ENCODE measurements around the gene RBM33.
A peak's percentile ranks its signal among the peaks of the same experiment; 100 is the strongest.

RBM33 gene

DNA sequence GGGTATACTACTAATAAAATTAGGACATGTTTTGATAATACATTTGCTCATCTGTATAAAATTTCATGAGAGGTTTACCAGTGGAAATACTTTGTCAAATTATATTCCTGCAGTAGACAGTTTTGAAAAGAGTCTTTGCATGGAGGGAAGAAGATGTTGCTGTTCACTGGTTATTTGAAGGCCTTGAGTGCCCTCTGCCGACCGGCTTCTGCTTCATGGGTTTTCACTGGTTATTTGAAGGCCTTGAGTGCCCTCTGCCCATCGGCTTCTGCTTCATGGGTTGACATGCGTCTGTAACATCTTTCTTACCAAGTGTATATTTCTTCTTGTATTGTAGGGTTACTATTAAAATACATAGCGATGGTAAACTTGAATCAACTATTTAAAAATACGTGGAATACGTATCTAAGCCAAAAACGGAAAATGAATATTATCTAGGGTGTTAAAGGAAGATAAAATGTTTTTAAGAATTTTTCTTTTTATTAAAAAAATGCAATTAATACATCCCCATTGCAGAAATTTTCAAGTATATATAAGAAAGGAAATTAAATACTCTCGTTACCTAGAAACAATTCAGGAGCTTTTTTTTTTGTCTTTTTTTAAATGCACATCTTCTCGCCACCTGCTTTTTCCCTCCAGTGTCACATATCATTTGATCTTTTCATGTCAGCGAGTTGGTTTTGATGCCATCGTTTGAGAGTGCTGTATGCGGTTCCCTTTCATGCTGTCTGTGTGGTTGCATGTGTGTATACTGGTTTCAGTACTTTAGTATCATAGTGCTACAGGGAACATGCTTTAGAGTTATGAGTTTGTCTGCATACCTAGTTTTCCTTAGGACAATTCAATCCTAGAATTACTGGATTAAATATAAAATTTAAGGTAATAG is 94.4 kb downstream of the RBM33 start:
- no peak overlapping the region for H3K27ac ChIP-seq (ENCODE audit: low read depth in 2 of 2, low read length in 2 of 2)
- H3K4me3 ChIP-seq (ENCODE audit: low read length in 2 of 2), result no peak overlapping the region
- peaks cover 44 to 55% of the 10 kb centered on the region in 2 donors for H3K36me3 ChIP-seq (ENCODE audit: control insufficient read depth in 2 of 2, insufficient read depth in 2 of 2, low read length in 2 of 2)
- H3K4me1 ChIP-seq (ENCODE audit: control insufficient read depth in 2 of 2, insufficient read depth in 2 of 2, low read length in 2 of 2), result peaks cover 0 to 4% of the 10 kb centered on the region in 2 donors
- no peak overlapping the region for H3K9ac ChIP-seq (ENCODE audit: low read depth in 1 of 2, low read length in 2 of 2)
- no peaks in the 10 kb centered on the region for H3K27me3 ChIP-seq (ENCODE audit: control insufficient read depth in 2 of 2, insufficient read depth in 2 of 2, low read length in 2 of 2)
- H3K9me3 ChIP-seq (ENCODE audit: control insufficient read depth in 2 of 2, low read length in 2 of 2), result no peaks in the 10 kb centered on the region

DNA sequence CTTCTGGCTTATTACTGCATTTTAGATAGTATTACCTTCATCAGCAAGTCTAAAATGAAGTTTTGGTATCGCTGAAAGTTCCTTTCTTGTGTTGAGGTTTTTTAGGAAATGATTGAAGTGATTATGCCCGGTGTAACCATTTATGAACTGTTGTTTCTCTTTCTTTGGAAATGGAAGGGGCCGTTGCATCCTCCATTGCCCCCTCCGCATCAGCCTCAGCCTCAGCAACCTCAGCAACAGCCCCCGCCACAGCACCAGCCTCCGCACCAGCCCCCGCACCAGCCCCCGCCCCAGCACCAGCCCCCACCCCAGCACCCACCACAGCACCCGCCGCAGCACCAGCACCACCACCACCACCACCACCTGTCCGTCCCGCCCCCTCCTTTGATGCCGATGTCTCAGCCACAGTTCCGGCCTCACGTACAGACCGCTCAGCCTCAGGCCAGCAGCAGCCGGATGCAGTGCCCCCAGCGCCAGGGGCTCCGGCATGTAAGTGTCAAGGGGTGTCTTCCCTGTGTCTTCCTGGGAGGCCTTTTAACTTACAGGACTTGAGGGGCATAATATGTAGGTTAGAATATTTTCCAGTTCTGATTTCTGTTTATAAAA is 95.2 kb downstream of the RBM33 start:
- Histone ChIP-seq H3K4me1 (ENCODE audit: control insufficient read depth in 2 of 2, insufficient read depth in 2 of 2, low read length in 2 of 2) (peaks cover 0 to 4% of the 10 kb centered on the region in 2 donors), H3K27me3 (ENCODE audit: control insufficient read depth in 2 of 2, insufficient read depth in 2 of 2, low read length in 2 of 2) (no peaks in the 10 kb centered on the region), H3K36me3 (ENCODE audit: control insufficient read depth in 2 of 2, insufficient read depth in 2 of 2, low read length in 2 of 2) (peaks cover 45 to 57% of the 10 kb centered on the region in 2 donors), H3K9ac (ENCODE audit: low read depth in 1 of 2, low read length in 2 of 2) (no peak overlapping the region), H3K4me3 (ENCODE audit: low read length in 2 of 2) (no peak overlapping the region), H3K9me3 (ENCODE audit: control insufficient read depth in 2 of 2, low read length in 2 of 2) (no peaks in the 10 kb centered on the region), H3K27ac (ENCODE audit: low read depth in 2 of 2, low read length in 2 of 2) (no peak overlapping the region)

DNA sequence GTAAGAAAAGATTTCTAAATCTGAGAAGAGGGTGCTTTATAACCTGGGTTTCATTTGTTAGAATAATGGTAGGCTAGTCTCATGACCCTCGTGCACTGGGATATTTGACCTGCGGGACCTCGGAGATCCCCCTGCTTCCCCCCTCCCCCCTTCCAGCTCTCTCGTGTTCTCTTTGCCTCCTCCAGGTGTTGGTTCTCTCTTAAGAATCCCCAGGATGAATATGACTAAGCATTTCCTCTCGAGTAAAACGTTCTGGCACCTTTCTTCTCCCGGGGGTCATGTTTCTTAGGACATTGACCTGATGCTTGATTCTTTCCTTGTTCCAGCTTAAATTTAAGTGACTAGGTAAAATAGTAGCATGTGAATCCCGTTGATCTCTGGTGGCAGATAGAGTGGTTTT is 96.6 kb downstream of the RBM33 start:
- Histone ChIP-seq H3K4me1 (ENCODE audit: control insufficient read depth in 2 of 2, insufficient read depth in 2 of 2, low read length in 2 of 2) (peaks cover 0 to under 1% of the 10 kb centered on the region in 2 donors), H3K27me3 (ENCODE audit: control insufficient read depth in 2 of 2, insufficient read depth in 2 of 2, low read length in 2 of 2) (no peaks in the 10 kb centered on the region), H3K9ac (ENCODE audit: low read depth in 1 of 2, low read length in 2 of 2) (no peak overlapping the region), H3K4me3 (ENCODE audit: low read length in 2 of 2) (no peak overlapping the region), H3K9me3 (ENCODE audit: control insufficient read depth in 2 of 2, low read length in 2 of 2) (no peaks in the 10 kb centered on the region), H3K36me3 (ENCODE audit: control insufficient read depth in 2 of 2, insufficient read depth in 2 of 2, low read length in 2 of 2) (peaks cover 58 to 71% of the 10 kb centered on the region in 2 donors), H3K27ac (ENCODE audit: low read depth in 2 of 2, low read length in 2 of 2) (no peak overlapping the region)

DNA sequence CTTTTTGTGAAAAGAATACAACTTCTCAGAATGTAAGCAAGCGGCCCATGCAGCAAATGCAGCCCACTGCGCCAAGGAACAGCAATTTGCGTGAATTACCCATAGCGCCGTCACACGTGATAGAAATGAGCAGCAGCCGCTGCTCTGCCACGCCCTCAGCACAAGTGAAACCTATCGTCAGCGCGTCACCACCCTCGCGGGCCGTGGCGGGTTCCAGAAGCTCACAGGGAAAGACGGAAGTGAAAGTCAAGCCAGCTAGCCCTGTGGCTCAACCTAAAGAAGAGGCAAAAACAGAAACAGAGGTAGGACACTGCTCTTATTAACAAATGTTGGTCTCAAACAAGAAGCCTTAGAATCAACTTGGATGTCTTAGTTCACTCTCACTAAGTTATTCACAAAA is 97.3 kb downstream of the RBM33 start:
- Histone ChIP-seq H3K4me1 (ENCODE audit: control insufficient read depth in 2 of 2, insufficient read depth in 2 of 2, low read length in 2 of 2) (no peaks in the 10 kb centered on the region), H3K9ac (ENCODE audit: low read depth in 1 of 2, low read length in 2 of 2) (no peak overlapping the region), H3K27ac (ENCODE audit: low read depth in 2 of 2, low read length in 2 of 2) (no peak overlapping the region), H3K4me3 (ENCODE audit: low read length in 2 of 2) (no peak overlapping the region), H3K9me3 (ENCODE audit: control insufficient read depth in 2 of 2, low read length in 2 of 2) (no peaks in the 10 kb centered on the region), H3K36me3 (ENCODE audit: control insufficient read depth in 2 of 2, insufficient read depth in 2 of 2, low read length in 2 of 2) (peaks cover 61 to 77% of the 10 kb centered on the region in 2 donors), H3K27me3 (ENCODE audit: control insufficient read depth in 2 of 2, insufficient read depth in 2 of 2, low read length in 2 of 2) (no peaks in the 10 kb centered on the region)

DNA sequence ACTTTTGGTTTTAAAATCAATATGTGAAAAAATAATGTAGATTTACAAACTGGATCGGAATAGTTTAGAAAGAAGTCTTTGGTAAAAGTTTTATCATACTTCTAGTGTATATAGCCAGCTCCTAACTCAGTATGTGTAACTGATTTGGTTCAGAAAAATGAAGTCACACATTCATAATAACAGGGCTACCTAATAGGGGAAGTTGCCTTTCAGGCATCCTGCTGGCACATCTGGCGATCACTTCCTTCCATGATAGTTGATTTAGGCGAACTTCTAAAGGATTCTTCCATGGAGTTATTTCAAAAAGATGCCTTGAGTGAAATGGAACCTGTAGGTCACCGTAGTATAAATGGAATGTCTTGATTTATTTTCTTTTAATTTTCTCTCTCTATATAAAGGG is 98.7 kb downstream of the RBM33 start:
- Histone ChIP-seq H3K4me1 (ENCODE audit: control insufficient read depth in 2 of 2, insufficient read depth in 2 of 2, low read length in 2 of 2) (no peaks in the 10 kb centered on the region), H3K9me3 (ENCODE audit: control insufficient read depth in 2 of 2, low read length in 2 of 2) (no peaks in the 10 kb centered on the region), H3K27ac (ENCODE audit: low read depth in 2 of 2, low read length in 2 of 2) (no peak overlapping the region), H3K4me3 (ENCODE audit: low read length in 2 of 2) (no peak overlapping the region), H3K27me3 (ENCODE audit: control insufficient read depth in 2 of 2, insufficient read depth in 2 of 2, low read length in 2 of 2) (no peaks in the 10 kb centered on the region), H3K9ac (ENCODE audit: low read depth in 1 of 2, low read length in 2 of 2) (no peak overlapping the region), H3K36me3 (ENCODE audit: control insufficient read depth in 2 of 2, insufficient read depth in 2 of 2, low read length in 2 of 2) (peaks cover 62 to 65% of the 10 kb centered on the region in 2 donors)

DNA sequence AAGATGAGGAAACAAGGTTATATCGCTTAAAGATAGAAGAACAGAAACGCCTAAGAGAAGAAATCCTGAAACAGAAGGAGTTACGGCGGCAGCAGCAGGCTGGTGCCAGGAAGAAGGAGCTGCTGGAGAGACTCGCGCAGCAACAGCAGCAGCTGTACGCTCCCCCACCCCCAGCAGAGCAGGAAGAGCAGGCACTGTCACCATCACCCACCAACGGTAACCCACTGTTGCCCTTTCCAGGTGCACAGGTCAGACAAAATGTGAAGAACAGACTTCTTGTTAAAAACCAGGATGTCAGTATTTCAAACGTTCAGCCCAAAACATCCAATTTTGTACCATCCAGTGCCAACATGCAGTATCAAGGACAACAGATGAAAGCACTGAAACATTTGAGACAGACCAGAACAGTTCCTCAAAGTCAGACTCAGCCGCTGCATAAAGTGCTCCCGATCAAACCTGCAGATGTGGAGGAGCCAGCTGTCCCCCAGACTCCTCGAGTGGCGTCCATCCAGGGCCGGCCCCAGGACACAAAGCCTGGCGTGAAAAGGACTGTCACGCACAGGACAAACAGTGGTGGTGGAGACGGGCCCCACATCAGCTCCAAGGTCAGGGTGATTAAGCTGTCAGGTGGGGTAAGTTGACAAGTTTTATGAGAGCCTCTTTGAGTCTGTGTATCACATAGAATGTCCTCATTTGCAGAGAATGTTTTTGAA is 100.7 kb downstream of the RBM33 start:
- Histone ChIP-seq H3K36me3 (ENCODE audit: control insufficient read depth in 2 of 2, insufficient read depth in 2 of 2, low read length in 2 of 2) (peaks cover 57 to 59% of the 10 kb centered on the region in 2 donors), H3K27ac (ENCODE audit: low read depth in 2 of 2, low read length in 2 of 2) (peak overlapping the region in 1 of 2 donors; percentile 12), H3K9me3 (ENCODE audit: control insufficient read depth in 2 of 2, low read length in 2 of 2) (no peaks in the 10 kb centered on the region), H3K27me3 (ENCODE audit: control insufficient read depth in 2 of 2, insufficient read depth in 2 of 2, low read length in 2 of 2) (no peaks in the 10 kb centered on the region), H3K4me3 (ENCODE audit: low read length in 2 of 2) (no peak overlapping the region), H3K4me1 (ENCODE audit: control insufficient read depth in 2 of 2, insufficient read depth in 2 of 2, low read length in 2 of 2) (no peaks in the 10 kb centered on the region), H3K9ac (ENCODE audit: low read depth in 1 of 2, low read length in 2 of 2) (no peak overlapping the region)

DNA sequence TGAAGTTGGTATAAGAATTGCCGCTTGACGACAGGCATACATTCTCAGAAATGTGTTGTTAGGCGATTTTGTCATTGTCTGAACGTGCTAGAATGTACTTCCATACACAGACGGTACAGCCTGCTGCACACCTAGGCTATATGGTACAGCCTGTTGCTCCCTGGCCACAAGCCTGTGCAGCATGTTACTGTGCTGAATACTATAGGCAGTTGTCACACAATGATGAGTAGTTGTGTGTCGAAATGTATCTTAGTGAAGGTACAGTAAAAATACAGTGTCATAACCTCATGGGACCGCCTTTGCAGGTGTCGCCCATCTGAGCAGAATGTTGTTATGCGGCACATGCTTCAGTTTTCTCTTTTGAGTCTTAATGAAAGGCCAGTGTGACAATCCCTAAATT is 101.3 kb downstream of the RBM33 start:
- peaks cover 54% of the 10 kb centered on the region in 2 donors for H3K36me3 ChIP-seq (ENCODE audit: control insufficient read depth in 2 of 2, insufficient read depth in 2 of 2, low read length in 2 of 2)

DNA sequence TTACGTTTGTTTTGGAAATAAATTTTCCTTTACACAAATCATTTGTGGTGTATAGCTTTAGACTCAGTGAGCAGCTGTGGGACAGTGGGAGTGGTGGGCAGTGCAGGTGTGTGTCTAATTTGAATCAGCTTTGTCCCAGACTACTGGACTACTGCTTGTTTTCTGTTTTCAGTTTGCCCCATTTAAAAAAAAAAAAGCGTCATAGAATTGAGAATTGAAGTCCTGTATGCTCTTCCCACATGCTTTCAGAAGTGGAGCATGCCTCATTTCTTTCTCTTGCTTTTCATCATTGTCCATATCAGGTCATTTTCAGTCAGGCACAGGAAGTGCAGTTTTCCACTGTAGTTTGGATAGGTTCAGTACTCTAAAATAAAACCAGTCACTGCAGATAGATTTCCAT is 101.7 kb downstream of the RBM33 start:
- Histone ChIP-seq H3K36me3 (ENCODE audit: control insufficient read depth in 2 of 2, insufficient read depth in 2 of 2, low read length in 2 of 2) (peaks cover 49 to 50% of the 10 kb centered on the region in 2 donors), H3K27ac (ENCODE audit: low read depth in 2 of 2, low read length in 2 of 2) (no peak overlapping the region), H3K4me1 (ENCODE audit: control insufficient read depth in 2 of 2, insufficient read depth in 2 of 2, low read length in 2 of 2) (no peaks in the 10 kb centered on the region), H3K27me3 (ENCODE audit: control insufficient read depth in 2 of 2, insufficient read depth in 2 of 2, low read length in 2 of 2) (no peaks in the 10 kb centered on the region), H3K4me3 (ENCODE audit: low read length in 2 of 2) (no peak overlapping the region), H3K9ac (ENCODE audit: low read depth in 1 of 2, low read length in 2 of 2) (no peak overlapping the region), H3K9me3 (ENCODE audit: control insufficient read depth in 2 of 2, low read length in 2 of 2) (no peaks in the 10 kb centered on the region)

More for the DNA sequence above, 101.3 kb downstream of the RBM33 start:
- no peak overlapping the region for H3K4me3 ChIP-seq (ENCODE audit: low read length in 2 of 2)
- H3K27ac ChIP-seq (ENCODE audit: low read depth in 2 of 2, low read length in 2 of 2), result peak overlapping the region; percentile 12 to 38
- no peaks in the 10 kb centered on the region for H3K9me3 ChIP-seq (ENCODE audit: control insufficient read depth in 2 of 2, low read length in 2 of 2)
- no peak overlapping the region for H3K9ac ChIP-seq (ENCODE audit: low read depth in 1 of 2, low read length in 2 of 2)
- H3K4me1 ChIP-seq (ENCODE audit: control insufficient read depth in 2 of 2, insufficient read depth in 2 of 2, low read length in 2 of 2), result no peaks in the 10 kb centered on the region
- no peaks in the 10 kb centered on the region for H3K27me3 ChIP-seq (ENCODE audit: control insufficient read depth in 2 of 2, insufficient read depth in 2 of 2, low read length in 2 of 2)

DNA sequence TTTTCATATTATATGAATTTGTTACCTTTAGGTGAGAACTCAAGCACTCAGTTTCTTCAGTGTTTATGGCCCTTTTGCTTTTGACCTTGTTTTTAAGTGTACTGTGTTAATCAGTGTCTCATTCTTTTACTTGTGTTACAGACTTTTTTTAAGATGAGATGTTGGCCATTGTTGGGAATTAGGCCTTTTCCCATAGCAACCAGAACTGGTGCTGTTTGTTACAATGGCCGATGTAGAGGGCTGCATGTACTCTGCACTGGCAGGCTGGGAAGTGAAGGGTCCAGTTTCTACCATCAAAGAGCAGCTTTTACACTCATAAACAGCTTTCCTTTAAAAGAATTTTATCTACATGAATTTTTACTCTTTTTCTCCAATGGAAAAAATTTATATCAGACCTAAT is 102.7 kb downstream of the RBM33 start:
- Histone ChIP-seq H3K36me3 (ENCODE audit: control insufficient read depth in 2 of 2, insufficient read depth in 2 of 2, low read length in 2 of 2) (peaks cover 41 to 42% of the 10 kb centered on the region in 2 donors), H3K27me3 (ENCODE audit: control insufficient read depth in 2 of 2, insufficient read depth in 2 of 2, low read length in 2 of 2) (no peaks in the 10 kb centered on the region), H3K4me1 (ENCODE audit: control insufficient read depth in 2 of 2, insufficient read depth in 2 of 2, low read length in 2 of 2) (no peaks in the 10 kb centered on the region), H3K27ac (ENCODE audit: low read depth in 2 of 2, low read length in 2 of 2) (no peak overlapping the region), H3K9ac (ENCODE audit: low read depth in 1 of 2, low read length in 2 of 2) (no peak overlapping the region), H3K9me3 (ENCODE audit: control insufficient read depth in 2 of 2, low read length in 2 of 2) (no peaks in the 10 kb centered on the region), H3K4me3 (ENCODE audit: low read length in 2 of 2) (no peak overlapping the region)

DNA sequence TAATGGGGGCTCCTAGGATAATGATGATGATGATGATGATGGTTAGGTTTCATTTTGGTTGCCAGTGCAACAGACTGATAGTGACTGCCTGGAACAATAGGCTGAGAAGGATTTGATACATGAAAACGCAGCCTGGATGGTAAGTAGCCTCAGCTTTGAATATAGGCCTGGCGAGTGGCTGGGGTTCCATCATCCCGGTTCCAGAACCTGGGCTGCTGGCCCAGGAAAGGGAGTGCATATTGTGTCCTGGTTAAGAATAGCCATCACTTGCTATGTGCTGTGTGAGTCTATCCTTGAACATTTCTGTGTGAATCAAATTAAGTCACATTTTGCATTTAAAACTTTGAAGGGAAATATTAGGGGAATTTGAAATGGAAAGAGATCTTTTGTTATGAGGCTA is 105.1 kb downstream of the RBM33 start:
- Histone ChIP-seq H3K4me3 (ENCODE audit: low read length in 2 of 2) (no peak overlapping the region), H3K9me3 (ENCODE audit: control insufficient read depth in 2 of 2, low read length in 2 of 2) (no peaks in the 10 kb centered on the region), H3K9ac (ENCODE audit: low read depth in 1 of 2, low read length in 2 of 2) (no peak overlapping the region), H3K4me1 (ENCODE audit: control insufficient read depth in 2 of 2, insufficient read depth in 2 of 2, low read length in 2 of 2) (peaks cover 5 to 6% of the 10 kb centered on the region in 2 donors), H3K27me3 (ENCODE audit: control insufficient read depth in 2 of 2, insufficient read depth in 2 of 2, low read length in 2 of 2) (no peaks in the 10 kb centered on the region), H3K27ac (ENCODE audit: low read depth in 2 of 2, low read length in 2 of 2) (no peak overlapping the region), H3K36me3 (ENCODE audit: control insufficient read depth in 2 of 2, insufficient read depth in 2 of 2, low read length in 2 of 2) (peaks cover 21 to 29% of the 10 kb centered on the region in 2 donors)
